ENCODE results near the gene PLA2G2A.

The PLA2G2A gene

GRCh38 chr1:19981507-19982312, 2.3 kb upstream of the PLA2G2A start:
- H3K4me2 ChIP-seq (ENCODE audit: low read length): no peak overlapping the region
- no peaks in the 10 kb centered on the region for H3K36me3 ChIP-seq (ENCODE audit: insufficient read depth, low read length)
- H3K4me3 ChIP-seq (ENCODE audit: low read depth, low read length, poor library complexity, severe bottlenecking): no peak overlapping the region
- TF ChIP-seq EZH2 (IDR thresholded peaks at IDR 0.05; ENCODE audit: borderline replicate concordance, low read length) (no peak), CTCF (IDR thresholded peaks at IDR 0.05; ENCODE audit: low read length) (no peak)
- no peaks in the 10 kb centered on the region for H3K9me3 ChIP-seq (ENCODE audit: low read length)
- H3K9ac ChIP-seq (ENCODE audit: low read length): no peak overlapping the region
- no peaks in the 10 kb centered on the region for H3F3A ChIP-seq (ENCODE audit: insufficient read depth, low read length)
- no peaks in the 10 kb centered on the region for H3K79me2 ChIP-seq (ENCODE audit: insufficient read depth, low read length)
- no peaks in the 10 kb centered on the region for H3K9me2 ChIP-seq (ENCODE audit: low read depth, low read length)
- H2AFZ ChIP-seq (ENCODE audit: low read length): no peak overlapping the region
- no peaks in the 10 kb centered on the region for H3K4me1 ChIP-seq (ENCODE audit: insufficient read depth, low read length, severe bottlenecking)
- H3K27me3 ChIP-seq (ENCODE audit: insufficient read depth, low read length): peaks cover 4% of the 10 kb centered on the region; the same call in 1 of the 2 replicates
- no peak overlapping the region for H3K27ac ChIP-seq (ENCODE audit: low read depth, low read length, poor library complexity, severe bottlenecking)
- H4K20me1 ChIP-seq (ENCODE audit: insufficient read depth, low read length): no peaks in the 10 kb centered on the region

- Histone ChIP-seq H3K4me1 (ENCODE audit: insufficient read depth, low read length, severe bottlenecking) (no peaks in the 10 kb centered on the region), H2AFZ (ENCODE audit: low read length) (no peak overlapping the region), H3K9ac (ENCODE audit: low read length) (no peak overlapping the region), H4K20me1 (ENCODE audit: insufficient read depth, low read length) (no peaks in the 10 kb centered on the region), H3K4me3 (ENCODE audit: low read depth, low read length, poor library complexity, severe bottlenecking) (no peak overlapping the region), H3K4me2 (ENCODE audit: low read length) (no peak overlapping the region), H3K36me3 (ENCODE audit: insufficient read depth, low read length) (no peaks in the 10 kb centered on the region), H3K9me2 (ENCODE audit: low read depth, low read length) (no peaks in the 10 kb centered on the region), H3F3A (ENCODE audit: insufficient read depth, low read length) (no peaks in the 10 kb centered on the region), H3K9me3 (ENCODE audit: low read length) (no peaks in the 10 kb centered on the region), H3K27ac (ENCODE audit: low read depth, low read length, poor library complexity, severe bottlenecking) (no peak overlapping the region), H3K27me3 (ENCODE audit: insufficient read depth, low read length) (peaks cover 4% of the 10 kb centered on the region; the same call in 1 of the 2 replicates), H3K79me2 (ENCODE audit: insufficient read depth, low read length) (no peaks in the 10 kb centered on the region)
- no peak for TF ChIP-seq EZH2 (IDR thresholded peaks at IDR 0.05; ENCODE audit: borderline replicate concordance, low read length)
- no peak for TF ChIP-seq CTCF (IDR thresholded peaks at IDR 0.05; ENCODE audit: low read length)
Observed at GRCh38 chr1:19981170-19981506, 1.7 kb upstream of the PLA2G2A start.

GRCh38 chr1:19980314-19980713, 896 bp upstream of the PLA2G2A start:
- Histone ChIP-seq H3K36me3 (ENCODE audit: insufficient read depth, low read length) (no peaks in the 10 kb centered on the region), H3K9ac (ENCODE audit: low read length) (no peak overlapping the region), H3K4me3 (ENCODE audit: low read depth, low read length, poor library complexity, severe bottlenecking) (no peak overlapping the region), H3K27me3 (ENCODE audit: insufficient read depth, low read length) (peaks cover 4% of the 10 kb centered on the region; the same call in 1 of the 2 replicates), H4K20me1 (ENCODE audit: insufficient read depth, low read length) (no peaks in the 10 kb centered on the region), H3K79me2 (ENCODE audit: insufficient read depth, low read length) (no peaks in the 10 kb centered on the region), H3K9me3 (ENCODE audit: low read length) (no peaks in the 10 kb centered on the region), H3K9me2 (ENCODE audit: low read depth, low read length) (no peaks in the 10 kb centered on the region), H3K4me2 (ENCODE audit: low read length) (no peak overlapping the region), H3F3A (ENCODE audit: insufficient read depth, low read length) (no peaks in the 10 kb centered on the region), H2AFZ (ENCODE audit: low read length) (no peak overlapping the region), H3K4me1 (ENCODE audit: insufficient read depth, low read length, severe bottlenecking) (no peaks in the 10 kb centered on the region), H3K27ac (ENCODE audit: low read depth, low read length, poor library complexity, severe bottlenecking) (no peak overlapping the region)
- no peak for TF ChIP-seq EZH2 (IDR thresholded peaks at IDR 0.05; ENCODE audit: borderline replicate concordance, low read length)
- no peak for TF ChIP-seq CTCF (IDR thresholded peaks at IDR 0.05; ENCODE audit: low read length)

All from OCI-LY1 (cell line).